Retinal pigment epithelial cell (primary cell): ENCODE data around the gene SPSB2.

Experiments used
- DNase-seq: peaks from one replicate; pipeline ENCODE4 v3.0.0-alpha.2; 2010; ENCODE audit warnings: low read depth
- H3K4me3 ChIP-seq: 2 replicates; pipeline ENCODE4 v1.5.1; 2011; ENCODE audit warnings: mild to moderate bottlenecking, low read length, control low read depth, moderate library complexity
- TF ChIP-seq, protein P1 (sequence below): conservative IDR thresholded peaks from 2 replicates; pipeline ENCODE4 v1.5.1; 2011; ENCODE audit warnings: low read depth, low read length, control low read depth, inconsistent platforms

The SPSB2 gene

GRCh38 chr12:6837370-6838060, 35.6 kb downstream of the SPSB2 start:
- DNase-seq = no peak
- no peak overlapping the region for H3K4me3 ChIP-seq
- TF ChIP-seq, protein P1, sequence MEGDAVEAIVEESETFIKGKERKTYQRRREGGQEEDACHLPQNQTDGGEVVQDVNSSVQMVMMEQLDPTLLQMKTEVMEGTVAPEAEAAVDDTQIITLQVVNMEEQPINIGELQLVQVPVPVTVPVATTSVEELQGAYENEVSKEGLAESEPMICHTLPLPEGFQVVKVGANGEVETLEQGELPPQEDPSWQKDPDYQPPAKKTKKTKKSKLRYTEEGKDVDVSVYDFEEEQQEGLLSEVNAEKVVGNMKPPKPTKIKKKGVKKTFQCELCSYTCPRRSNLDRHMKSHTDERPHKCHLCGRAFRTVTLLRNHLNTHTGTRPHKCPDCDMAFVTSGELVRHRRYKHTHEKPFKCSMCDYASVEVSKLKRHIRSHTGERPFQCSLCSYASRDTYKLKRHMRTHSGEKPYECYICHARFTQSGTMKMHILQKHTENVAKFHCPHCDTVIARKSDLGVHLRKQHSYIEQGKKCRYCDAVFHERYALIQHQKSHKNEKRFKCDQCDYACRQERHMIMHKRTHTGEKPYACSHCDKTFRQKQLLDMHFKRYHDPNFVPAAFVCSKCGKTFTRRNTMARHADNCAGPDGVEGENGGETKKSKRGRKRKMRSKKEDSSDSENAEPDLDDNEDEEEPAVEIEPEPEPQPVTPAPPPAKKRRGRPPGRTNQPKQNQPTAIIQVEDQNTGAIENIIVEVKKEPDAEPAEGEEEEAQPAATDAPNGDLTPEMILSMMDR = no peak

- TF ChIP-seq, protein P1 = no peak
- no peak overlapping the region for H3K4me3 ChIP-seq
- DNase-seq = no peak
These were observed 36.3 kb downstream of the SPSB2 start for GRCh38 chr12:6836851-6837250.

DNA sequence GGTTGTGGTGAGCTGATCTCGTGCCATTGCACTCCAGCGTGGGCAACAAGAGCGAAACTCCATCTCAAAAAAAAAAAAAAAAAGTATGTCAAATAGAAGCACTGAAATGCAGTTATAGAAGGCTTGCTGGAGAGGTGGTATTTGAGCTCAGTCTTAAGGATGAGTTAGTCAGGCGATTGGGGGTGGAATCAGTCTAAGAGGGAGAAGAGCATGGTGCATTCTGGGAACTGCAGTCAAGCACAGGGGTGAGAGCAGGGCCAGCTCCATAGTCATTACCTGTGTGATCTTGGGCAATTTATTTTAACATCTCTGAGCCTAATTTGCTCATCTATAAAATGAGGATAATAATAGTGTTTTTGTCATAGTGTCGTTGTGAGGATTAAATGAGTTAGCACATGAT, 38.2 kb downstream of the SPSB2 start:
- TF ChIP-seq, protein P1 = no peak
- no peak for DNase-seq
- H3K4me3 ChIP-seq = no peak overlapping the region

DNA sequence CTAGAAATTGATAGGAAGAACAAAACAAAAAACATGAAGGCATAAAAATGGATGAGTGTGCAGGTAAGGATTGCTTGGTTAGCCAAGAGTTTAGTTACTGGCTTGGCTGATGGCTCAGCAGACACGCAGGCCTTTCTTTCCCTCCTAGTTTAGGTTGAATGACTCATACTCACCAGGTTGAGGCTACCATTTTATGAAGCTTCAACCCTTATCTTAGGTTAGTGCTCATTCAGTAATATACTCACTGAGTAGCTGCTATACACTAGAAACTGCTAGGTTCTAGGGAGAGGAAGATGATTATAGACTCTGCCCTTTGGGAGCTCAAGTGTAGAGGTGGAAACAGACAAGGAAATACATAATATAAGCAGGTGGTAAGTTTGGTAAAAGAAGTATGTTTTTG, 38.8 kb downstream of the SPSB2 start:
- TF ChIP-seq, protein P1 = no peak
- no peak for DNase-seq
- no peak overlapping the region for H3K4me3 ChIP-seq

GRCh38 chr12:6833189-6833890, 39.8 kb downstream of the SPSB2 start:
- H3K4me3 ChIP-seq = no peak overlapping the region
- DNase-seq = no peak
- TF ChIP-seq, protein P1 = no peak

GRCh38 chr12:6832125-6832524, 41.0 kb downstream of the SPSB2 start:
- no peak overlapping the region for H3K4me3 ChIP-seq
- TF ChIP-seq, protein P1 = no peak

DNA sequence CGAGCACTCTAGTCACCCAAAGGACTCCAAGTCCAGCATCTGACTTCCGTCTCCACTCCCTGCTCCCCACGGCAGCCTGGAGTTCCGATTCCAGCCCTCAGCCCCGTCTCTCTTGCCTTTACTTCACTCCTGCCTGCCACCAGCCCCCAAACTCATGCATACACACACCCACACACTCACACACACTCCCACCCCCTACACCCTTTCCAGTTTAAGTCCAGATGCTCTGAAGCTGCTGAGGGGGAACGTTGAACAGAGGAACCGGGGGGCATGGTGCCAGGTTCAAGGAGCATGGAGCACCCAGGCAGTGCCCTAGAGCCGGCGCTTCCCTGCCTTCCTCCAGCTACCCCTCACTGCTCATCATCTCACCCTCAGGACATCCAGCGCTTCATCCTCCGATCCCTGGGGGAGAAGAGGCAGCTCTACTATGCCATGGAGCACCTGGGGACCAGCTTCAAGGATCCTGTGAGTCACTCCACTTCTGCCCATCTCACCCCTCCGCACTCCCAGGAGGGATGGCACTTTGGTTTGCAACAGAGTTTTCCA, 41.6 kb downstream of the SPSB2 start:
- no peak for DNase-seq
- TF ChIP-seq, protein P1 = no peak
- no peak overlapping the region for H3K4me3 ChIP-seq

More at GRCh38 chr12:6832125-6832524, 41.0 kb downstream of the SPSB2 start:
- no peak for DNase-seq
